ENCODE data around the gene CNR1.

CNR1 gene

DNA sequence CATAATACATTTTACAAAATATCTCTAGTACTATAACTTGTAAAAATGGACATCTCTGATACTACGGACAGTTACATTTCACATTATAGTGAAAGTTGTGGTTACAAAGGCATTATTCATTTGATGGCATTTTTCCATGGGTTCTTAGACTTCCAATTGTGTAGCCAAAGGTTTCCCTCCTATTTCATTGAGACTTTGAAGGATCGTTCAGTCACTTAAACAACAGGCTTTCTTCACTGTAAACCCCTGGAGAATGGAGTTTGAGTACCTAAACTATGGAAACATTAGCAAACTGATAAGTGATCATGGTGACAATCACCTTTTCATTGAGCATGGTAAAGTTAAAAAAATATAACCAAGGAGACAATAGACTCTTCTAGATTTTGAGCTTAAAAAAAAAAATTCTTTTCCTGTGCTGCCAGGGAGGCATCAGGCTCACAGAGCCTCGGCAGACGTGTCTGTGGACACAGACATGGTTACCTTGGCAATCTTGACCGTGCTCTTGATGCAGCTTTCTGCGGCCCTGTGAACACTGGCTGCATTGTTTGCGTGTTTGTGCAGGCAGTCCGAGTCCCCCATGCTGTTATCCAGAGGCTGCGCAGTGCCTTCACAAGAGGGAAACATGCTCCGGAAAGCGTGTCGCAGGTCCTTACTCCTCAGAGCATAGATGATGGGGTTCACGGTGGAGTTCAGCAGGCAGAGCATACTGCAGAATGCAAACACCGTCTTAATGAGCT lies 22.6 kb downstream of the CNR1 start:
- DNase-seq = no peak

DNA sequence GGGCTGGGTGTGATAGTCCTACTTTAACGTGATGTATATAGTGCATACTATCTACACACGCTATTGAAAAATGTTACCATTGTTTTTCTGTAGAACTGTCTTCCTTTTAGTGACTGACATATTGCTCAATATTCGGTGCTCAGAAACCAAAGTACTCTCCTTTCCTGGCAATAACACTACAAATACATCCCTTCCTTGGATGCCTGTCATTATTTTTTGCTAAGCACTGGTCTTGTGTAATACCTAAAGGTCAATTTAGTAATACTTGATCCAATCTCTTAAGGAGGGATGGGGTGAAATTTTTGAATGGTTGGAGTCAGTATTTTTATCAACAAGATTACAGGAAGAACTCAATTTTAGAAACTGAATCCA lies 23.9 kb downstream of the CNR1 start:
- DNase-seq = no peak

DNA sequence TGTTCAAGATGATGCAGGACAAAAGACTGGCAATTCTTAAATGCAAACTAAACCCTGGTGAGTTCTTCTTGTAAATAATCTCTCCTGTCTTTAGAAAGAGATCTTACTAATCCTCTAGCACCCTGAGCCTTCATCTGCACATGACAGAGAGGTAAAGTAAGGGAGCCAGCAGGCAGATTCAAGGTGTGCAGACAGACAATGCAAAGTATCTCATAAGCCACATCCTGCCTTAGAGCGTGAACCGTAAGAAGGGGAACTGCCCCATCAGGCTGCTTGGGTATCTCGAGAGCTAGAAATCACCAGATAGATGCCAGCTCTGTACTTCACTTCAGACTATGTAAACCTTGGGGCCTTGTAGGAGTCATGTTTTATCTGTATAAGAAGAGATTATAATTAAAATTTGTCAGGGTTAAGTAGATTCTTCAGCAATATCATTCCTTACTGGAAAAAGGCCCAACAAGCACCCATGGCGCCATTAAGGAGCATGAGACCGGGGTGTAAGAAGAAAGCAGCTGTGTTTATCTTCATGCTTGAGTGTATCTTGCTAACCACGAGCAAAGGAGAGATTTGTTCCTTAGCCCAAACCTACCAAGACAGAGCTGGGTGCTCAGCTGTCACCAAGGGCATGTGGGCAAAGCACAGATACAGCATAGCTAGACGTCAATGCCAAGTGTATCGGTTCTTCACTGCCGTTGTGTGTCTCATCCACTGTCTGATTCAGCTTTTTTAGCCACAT lies 24.4 kb downstream of the CNR1 start:
- no peak for DNase-seq

DNA sequence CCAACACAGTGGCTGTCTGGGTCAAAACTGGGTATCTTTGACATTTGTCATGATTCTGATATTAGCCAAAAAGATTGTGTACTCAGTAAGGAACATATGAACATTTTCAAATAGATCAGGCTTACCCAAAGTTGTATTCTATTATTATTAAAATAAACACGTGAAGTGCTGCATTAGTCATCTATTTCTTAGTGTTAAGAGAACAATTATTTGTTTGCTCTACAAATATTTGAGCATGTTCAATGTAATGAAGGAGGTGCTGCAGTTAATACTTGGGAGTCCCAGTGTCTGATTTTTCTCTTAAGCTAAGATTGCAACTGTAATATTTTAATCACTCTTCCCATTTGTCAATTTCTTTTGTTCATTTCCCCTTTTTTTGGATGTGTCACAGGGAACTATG lies 28.2 kb downstream of the CNR1 start:
- no peak for DNase-seq

DNA sequence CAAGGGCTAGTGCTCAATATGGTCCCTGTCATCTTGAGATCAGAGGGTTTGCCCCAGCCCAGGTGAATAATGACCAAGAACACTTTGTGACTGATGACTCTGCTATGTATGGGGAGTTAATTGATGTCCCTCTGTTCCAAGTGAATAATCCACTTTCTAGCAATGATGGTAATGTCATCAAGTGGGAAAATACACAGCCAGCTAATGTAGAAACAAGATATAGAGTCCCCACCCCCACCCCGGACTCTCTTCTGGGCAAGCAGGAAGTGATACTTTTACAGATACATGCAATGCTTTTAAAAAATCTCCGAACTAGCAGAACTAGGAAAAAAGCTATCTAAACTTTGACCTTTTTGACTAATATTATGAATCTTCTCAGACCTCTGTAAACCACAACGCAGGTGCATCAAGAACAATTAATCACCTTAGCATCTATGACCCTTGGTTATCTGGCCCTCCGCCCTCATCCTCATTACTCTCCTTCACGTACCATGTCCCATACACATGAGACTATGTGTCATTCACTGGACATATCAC lies 30.5 kb downstream of the CNR1 start:
- DNase-seq = no peak

DNA sequence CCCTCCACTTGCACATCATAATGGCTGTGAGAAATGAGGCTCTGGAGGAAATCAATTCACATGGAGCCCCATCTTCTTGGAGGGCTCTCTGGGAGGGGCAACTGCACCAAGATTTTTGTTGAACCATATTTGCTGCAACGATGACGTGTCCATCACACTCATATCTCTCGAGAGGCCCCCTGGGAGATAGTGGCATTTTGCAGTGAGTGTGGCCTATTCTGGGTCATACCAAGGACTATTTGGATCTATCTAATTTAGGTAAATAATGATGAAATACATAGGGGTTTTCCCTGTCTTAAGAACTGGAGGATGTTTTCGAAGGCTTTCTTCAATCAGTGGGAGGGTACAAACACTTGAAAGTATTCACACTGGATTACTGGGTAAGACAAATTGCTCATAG lies 31.6 kb downstream of the CNR1 start:
- DNase-seq = no peak

DNA sequence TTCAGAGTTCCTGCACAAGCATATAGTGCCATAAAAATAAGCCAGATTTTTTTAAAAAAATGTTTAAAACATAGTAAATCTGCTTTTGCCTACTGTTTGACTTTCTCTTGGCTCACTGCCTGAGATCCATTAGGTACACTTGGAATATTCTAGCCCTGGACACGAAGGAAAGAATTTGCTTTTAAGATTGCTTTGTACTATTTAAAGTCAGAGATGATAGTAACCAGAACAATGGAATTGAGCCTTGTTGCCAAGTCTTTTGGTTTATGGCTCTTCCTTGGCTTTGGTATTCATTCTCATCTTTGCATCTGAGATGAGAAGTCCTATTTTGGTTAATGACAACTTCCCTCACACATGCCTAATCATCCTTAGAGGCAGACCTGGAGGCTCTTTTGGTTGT lies 32.4 kb downstream of the CNR1 start:
- DNase-seq = no peak

DNA sequence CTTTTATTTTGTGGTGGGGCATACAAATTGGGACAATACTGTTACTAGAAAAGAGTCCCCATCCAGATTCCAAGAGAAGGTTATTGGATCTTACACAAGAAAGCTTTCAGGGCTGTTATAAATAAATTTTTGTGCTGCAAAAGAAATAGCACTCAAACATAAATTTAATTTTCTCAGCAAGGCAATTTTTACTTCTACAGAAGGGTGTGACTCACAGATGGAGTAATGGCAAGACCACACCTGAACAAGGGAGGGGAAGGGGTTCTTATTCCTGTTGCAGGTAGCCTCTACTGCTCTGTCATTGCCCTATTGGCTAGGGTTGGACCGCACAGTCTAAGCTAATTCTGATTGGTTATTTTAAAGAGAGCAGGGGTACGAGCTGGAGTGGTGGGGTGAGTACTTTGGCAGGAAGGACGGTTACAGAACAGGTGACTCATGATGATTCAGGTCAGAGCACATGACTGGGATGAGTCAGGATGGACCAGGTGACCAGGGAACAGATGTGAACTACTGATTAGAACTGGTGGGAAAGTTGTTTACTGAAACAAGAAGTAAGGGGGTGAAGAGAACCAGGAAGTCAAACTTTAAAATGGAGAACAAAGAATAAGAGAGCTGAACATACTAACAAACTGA lies 41.1 kb downstream of the CNR1 start:
- no peak for DNase-seq

DNA sequence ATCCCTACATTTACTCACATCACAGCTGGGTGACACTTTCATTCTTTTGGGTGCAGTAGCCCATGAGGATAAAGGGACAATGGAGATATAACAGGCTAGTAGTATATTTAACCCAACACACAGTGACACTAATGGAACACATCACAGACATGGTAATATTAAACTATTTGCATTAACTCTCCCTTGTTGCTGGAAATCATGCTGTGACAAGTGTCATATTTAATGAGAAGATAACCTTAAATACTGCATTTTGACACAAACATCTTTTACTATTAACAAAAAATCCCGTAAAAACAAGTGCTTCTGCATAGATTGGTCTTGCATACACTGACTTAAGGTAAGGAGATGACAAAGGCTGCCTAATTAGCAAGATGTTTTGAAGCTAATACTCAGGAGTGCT lies 45.5 kb downstream of the CNR1 start:
- no peak for DNase-seq

DNA sequence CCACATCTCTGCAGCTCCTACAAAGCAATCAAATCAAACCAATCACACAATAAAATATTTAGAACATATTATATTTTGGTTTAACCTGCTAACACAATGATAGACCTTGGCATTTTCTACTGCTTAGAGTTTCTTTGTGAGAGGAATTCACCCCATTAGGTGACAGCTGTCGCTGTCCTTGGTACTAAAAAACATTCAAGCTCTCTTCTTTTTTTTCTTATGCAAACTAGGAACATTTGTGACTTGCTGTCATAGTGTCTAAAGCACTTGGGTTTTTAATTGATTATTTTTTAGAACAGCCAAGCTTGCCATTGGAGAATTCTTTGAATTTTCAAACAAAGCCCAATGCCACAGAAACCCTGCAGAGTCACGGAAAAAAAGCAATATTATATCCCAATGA lies 46.4 kb downstream of the CNR1 start:
- no peak for DNase-seq

DNA sequence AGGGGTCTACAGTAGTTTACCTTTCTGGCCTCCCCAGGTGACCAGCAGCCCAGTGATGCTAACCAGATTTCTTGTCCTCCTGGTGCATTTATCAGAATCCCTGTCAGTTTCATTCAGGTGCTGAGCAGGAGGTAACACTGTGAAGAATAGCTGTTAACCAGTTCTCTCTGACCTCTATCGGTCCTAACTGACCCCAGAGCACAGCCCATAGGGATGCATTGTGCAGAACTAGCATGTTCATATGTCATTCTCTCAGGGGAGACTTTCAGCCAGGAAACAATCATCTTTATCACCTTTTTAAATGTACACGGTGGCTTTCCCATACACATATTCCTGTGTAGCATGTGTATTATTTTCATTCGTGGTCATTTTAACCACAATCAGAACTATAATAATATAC lies 49.9 kb downstream of the CNR1 start:
- no peak for DNase-seq

DNA sequence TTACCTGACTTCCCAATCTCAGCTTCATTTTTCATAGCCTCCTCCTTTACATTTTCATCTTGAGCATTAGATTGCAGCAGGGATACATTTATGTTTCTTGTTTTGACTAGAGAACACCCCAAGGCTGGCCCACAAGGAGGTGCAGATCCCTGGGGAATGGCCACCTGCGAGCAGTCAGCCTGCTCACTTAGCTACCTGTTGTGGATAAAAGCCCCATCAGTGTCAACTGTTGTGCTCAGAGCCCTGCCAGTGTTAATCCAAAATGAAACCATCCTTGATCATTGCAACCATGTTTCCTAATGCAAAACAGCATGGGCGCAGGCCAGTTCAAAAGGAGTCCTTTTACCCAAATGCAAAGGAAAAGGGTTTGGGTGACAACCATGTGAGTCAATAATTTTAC lies 50.8 kb downstream of the CNR1 start:
- DNase-seq = no peak

DNA sequence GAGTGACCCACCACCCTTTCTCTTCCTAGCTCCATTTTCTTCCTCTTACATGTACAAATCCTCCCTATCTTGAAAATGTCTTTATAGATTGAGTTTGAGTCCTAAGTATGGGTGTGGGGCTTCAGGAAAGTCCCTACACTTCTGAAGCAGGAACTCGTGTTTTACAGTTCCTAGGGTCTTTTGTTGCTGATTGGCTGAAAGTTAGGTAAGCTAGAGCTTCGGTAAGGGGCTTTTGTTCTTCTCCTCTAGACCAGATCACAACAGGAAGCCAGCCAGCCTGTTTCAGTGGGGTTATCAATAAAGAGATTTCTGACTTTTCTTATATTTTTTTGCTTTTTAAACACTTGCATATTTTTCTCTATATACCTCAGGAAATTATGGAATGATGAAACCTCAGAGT lies 51.3 kb downstream of the CNR1 start:
- DNase-seq = no peak

DNA sequence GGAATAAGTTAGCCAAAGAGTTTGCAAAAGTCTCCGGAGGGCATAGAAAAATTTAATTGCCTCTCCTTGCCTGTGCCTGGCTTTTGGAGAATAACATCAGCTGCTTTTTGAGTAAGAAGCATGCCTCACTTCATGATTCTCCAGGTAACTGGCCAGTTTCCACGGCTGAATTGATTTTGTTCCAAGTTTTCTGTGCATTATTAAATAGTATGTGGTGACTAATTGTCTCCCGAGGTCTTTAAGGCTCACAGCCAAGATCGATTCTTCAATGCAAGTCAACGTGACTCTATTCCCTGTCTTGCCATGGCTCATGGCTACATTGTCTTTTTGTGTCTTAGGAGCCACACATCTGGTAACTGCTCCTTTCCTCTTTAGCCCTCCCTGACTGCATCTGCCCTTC lies 54.2 kb downstream of the CNR1 start:
- DNase-seq = no peak

DNA sequence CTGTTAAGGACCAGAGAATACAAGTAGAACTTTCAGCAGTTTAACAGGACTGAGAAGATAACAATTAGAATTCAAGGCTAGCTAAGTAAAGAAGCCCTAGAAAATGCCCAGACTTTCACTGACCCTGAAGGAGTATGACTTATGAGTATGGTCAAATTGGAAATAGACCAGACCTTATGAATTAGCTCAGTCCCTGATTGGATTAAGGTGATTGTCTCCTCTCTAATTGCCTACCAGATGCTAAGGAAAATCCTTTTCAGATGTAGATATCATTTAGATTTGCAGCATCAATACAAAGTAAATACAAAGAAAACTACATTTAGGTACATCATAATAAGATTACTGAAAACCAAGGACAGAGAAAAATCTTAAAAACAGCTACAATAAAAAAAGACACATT lies 58.9 kb downstream of the CNR1 start:
- DNase-seq = no peak

DNA sequence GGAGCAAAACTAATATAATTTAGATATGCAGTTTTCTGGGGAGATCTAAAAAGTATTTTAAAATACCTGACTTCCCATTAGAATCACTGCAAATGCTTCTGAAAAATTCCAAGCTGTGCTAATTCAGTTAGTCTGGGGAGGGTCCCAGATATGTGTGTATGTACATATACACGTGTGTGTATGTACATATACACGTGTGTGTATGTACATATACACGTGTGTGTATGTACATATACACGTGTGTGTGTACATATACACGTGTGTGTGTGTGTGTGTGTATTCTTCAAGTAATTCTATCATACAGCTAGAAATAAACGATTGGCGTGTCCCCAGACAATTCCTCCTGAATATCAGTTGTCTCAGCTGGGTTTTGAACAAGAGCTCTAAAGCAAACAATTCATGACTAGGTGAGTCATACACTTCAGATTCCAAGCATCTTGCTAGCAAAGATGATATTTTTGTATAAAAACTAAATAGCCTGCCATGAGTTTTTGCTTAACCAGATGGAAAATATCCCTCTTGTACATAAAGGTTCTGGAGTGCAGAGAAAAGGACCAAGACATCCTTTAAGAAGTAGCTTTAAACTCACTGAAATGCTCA lies 60.3 kb downstream of the CNR1 start:
- peak in 1 of 2 donors; percentile 1 for DNase-seq
